Measurements from ENCODE around the gene SORCS2. TPM values are rescaled to one million over a fixed set of nuclear protein-coding genes. Genes with fewer than 3 reads are reported as not detected.
A peak's percentile ranks its signal among the peaks of the same experiment; 100 is the strongest.

Gene SORCS2
- total RNA-seq (2014; rRNA removed) = 4.1 and 6.6 TPM in 2 replicates
- percentile 49 among the genes with signal in this experiment for Bru-seq, nascent RNA
- percentile 43 among the genes with signal in this experiment for BruChase-seq, experiment 1, labeled RNA remaining after a 6-hour chase
- BruChase-seq, experiment 2, labeled RNA remaining after a 2-hour chase = percentile 52 among the genes with signal in this experiment
- long read RNA-seq, partial matches to known transcripts = 1 of 17 reads
- long read RNA-seq, other reads (novel, unspliced or antisense) = 14 of 17 reads

- no peaks in the 10 kb centered on the region for H3K36me3 ChIP-seq (ENCODE audit: low read depth, low read length)
- no peaks in the 10 kb centered on the region for H3K27me3 ChIP-seq (ENCODE audit: low read length)
- no peaks in the 10 kb centered on the region for H3K9me3 ChIP-seq (ENCODE audit: low read length)
- H3K27ac ChIP-seq (ENCODE audit: low read length) = peak within 1 kb of the TSS; percentile 32
- H3K4me1 ChIP-seq (ENCODE audit: insufficient read depth, low read length) = peaks cover 44% of the 10 kb centered on the region
- no peaks in the 10 kb centered on the region for H3F3A ChIP-seq (ENCODE audit: low read length, unreplicated experiment)
- ChIA-PET POLR2A (ENCODE audit: unreplicated experiment) (no interaction called here), CTCF (interaction anchor here (1.2 kb wide), 1 partner anchor 103 kb away, joined by 12 read pairs; no protein-coding TSS in a partner anchor)
- TF ChIP-seq CTCF (conservative IDR thresholded peaks at IDR 0.05; ENCODE audit: low read depth, low read length) (peak; percentile 46), EZH2phosphoT487 (IDR thresholded peaks at IDR 0.05; ENCODE audit: borderline replicate concordance, low read length) (no peak)
- peak within 1 kb of the TSS; percentile 86 for H3K9ac ChIP-seq (ENCODE audit: low read length)
- peaks cover 33% of the 10 kb centered on the region for H3K79me2 ChIP-seq (ENCODE audit: low read length)
- no peaks in the 10 kb centered on the region for H4K20me1 ChIP-seq (ENCODE audit: low read length)
- no TSS peak for BruUV-seq (replicated peaks)
- intact Hi-C loops (cut with micrococcal nuclease) = loop anchor here (1.0 kb wide), 1 partner anchor 104 kb away; no protein-coding TSS in a partner anchor
- H3K9me2 ChIP-seq (replicated peaks; ENCODE audit: low read length) = no peaks in the 10 kb centered on the region
- DNase-seq = peak; percentile 68
- peak; percentile 83 for ATAC-seq
- H3K4me2 ChIP-seq (ENCODE audit: low read length) = peak within 1 kb of the TSS; percentile 87
- H3K4me3 ChIP-seq (ENCODE audit: low read length) = peak within 1 kb of the TSS; percentile 74
- peak within 1 kb of the TSS; percentile 87 for H2AFZ ChIP-seq (ENCODE audit: low read length)
These were observed at the start of gene SORCS2 for GRCh38 chr4:7192252-7193029. SORCS2 (plus strand) TSS chr4:7192538.

- H3K9ac ChIP-seq (ENCODE audit: low read length) = no peak overlapping the region
- no peak overlapping the region for H3K27ac ChIP-seq (ENCODE audit: low read length)
- no peak overlapping the region for H3K4me2 ChIP-seq (ENCODE audit: low read length)
- no peaks in the 10 kb centered on the region for H3K27me3 ChIP-seq (ENCODE audit: low read length)
- DNase-seq = no peak
- no peak for ATAC-seq
- POLR2A ChIA-PET (ENCODE audit: unreplicated experiment) = no interaction called here
- H3K4me1 ChIP-seq (ENCODE audit: insufficient read depth, low read length) = no peaks in the 10 kb centered on the region
- no peaks in the 10 kb centered on the region for H3K9me3 ChIP-seq (ENCODE audit: low read length)
- BruUV-seq (replicated peaks) = no TSS peak
- no peak overlapping the region for H3K4me3 ChIP-seq (ENCODE audit: low read length)
- no peak overlapping the region for H2AFZ ChIP-seq (ENCODE audit: low read length)
- no peaks in the 10 kb centered on the region for H3K36me3 ChIP-seq (ENCODE audit: low read depth, low read length)
- H3K79me2 ChIP-seq (ENCODE audit: low read length) = no peaks in the 10 kb centered on the region
- H3F3A ChIP-seq (ENCODE audit: low read length, unreplicated experiment) = no peaks in the 10 kb centered on the region
- no peaks in the 10 kb centered on the region for H3K9me2 ChIP-seq (replicated peaks; ENCODE audit: low read length)
- H4K20me1 ChIP-seq (ENCODE audit: low read length) = no peaks in the 10 kb centered on the region
- intact Hi-C loops (cut with micrococcal nuclease) = no loop called here
- CTCF ChIA-PET = no interaction called here
- no peak for TF ChIP-seq EZH2phosphoT487 (IDR thresholded peaks at IDR 0.05; ENCODE audit: borderline replicate concordance, low read length)
These were observed 47.7 kb upstream of the SORCS2 start for GRCh38 chr4:7144374-7145290.

- Histone ChIP-seq H3K9me3 (ENCODE audit: low read length) (no peaks in the 10 kb centered on the region), H3K36me3 (ENCODE audit: low read depth, low read length) (no peaks in the 10 kb centered on the region), H3K9ac (ENCODE audit: low read length) (no peak overlapping the region), H3K27me3 (ENCODE audit: low read length) (no peaks in the 10 kb centered on the region), H3K27ac (ENCODE audit: low read length) (no peak overlapping the region), H3K4me2 (ENCODE audit: low read length) (no peak overlapping the region), H2AFZ (ENCODE audit: low read length) (no peak overlapping the region), H3K4me1 (ENCODE audit: insufficient read depth, low read length) (no peaks in the 10 kb centered on the region), H3K4me3 (ENCODE audit: low read length) (no peak overlapping the region), H4K20me1 (ENCODE audit: low read length) (no peaks in the 10 kb centered on the region), H3F3A (ENCODE audit: low read length, unreplicated experiment) (no peaks in the 10 kb centered on the region), H3K9me2 (replicated peaks; ENCODE audit: low read length) (no peaks in the 10 kb centered on the region), H3K79me2 (ENCODE audit: low read length) (no peaks in the 10 kb centered on the region)
- ATAC-seq (no peak), DNase-seq (no peak)
- intact Hi-C loops (cut with micrococcal nuclease) = no loop called here
- BruUV-seq (replicated peaks) = no TSS peak
- POLR2A ChIA-PET (ENCODE audit: unreplicated experiment) = no interaction called here
- CTCF ChIA-PET = no interaction called here
- no peak for TF ChIP-seq CTCF (conservative IDR thresholded peaks at IDR 0.05; ENCODE audit: low read depth, low read length)
- TF ChIP-seq EZH2phosphoT487 (IDR thresholded peaks at IDR 0.05; ENCODE audit: borderline replicate concordance, low read length) = no peak
- no peak for TF ChIP-seq EZH2 (IDR thresholded peaks at IDR 0.05; ENCODE audit: low read length, unreplicated experiment)
These were observed 46.9 kb upstream of the SORCS2 start for GRCh38 chr4:7145291-7145934.

All from PC-3 (cell line).